Activated T-cell treated with anti-CD3 and anti-CD28 coated beads, Interleukin-2, amount 50 U/mL, for 1 hour (primary cell): ENCODE measurements around the gene NUDCD3.

Source experiments
- DNase-seq: peaks from one replicate; pipeline ENCODE4 v3.0.0-alpha.2; 2020

Gene NUDCD3

DNA sequence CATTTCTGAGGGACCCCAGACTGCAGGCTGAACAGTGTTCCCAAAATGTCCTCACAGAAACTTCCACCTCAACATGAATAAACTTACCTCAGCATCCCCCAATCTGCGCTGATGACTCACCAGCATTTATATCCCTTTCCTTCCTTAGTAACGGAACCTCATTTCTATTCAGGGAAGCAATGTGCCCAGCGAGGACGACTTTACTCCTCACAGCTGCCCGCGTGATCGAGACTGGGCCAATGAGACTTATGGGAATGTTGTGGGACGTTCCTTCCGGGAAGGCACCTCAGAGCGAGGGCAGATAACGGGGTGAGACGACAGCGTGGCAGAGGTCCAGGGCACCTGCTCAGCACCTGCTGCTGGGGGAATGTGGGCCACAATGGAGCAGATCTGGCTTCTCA is 91.9 kb downstream of the NUDCD3 start:
- no peak for DNase-seq

DNA sequence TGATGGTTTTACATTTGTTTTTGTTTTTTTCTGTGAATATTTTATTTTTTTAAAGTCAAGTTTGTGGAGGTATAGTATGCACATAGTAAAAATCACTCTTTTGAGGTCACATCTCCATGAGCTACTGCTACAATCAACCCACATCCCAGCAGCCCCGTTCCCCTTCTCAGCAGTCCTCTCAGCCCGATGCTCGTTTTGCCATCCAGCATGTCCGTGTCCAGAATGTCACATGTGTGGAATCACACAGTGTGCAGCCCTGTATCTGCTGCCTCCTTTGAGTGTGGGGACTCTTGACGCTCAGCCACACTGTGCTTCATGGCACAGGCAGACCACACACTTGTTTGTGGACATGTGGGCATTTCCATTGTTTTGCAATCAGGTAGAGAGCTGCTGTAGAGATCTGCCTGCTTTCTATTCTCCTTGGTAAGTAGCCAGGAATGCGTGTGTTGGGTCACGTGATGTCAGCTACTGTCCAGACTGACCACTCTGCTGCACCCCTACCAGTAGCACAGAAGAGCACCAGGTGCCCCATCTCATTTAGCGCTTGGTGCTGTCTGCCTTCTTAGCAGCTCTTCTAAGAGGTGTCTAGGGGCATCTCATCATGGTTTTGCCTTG is 93.4 kb downstream of the NUDCD3 start:
- no peak for DNase-seq

GRCh38 chr7:44396496-44396895 is 94.0 kb downstream of the NUDCD3 start:
- DNase-seq, result no peak

DNA sequence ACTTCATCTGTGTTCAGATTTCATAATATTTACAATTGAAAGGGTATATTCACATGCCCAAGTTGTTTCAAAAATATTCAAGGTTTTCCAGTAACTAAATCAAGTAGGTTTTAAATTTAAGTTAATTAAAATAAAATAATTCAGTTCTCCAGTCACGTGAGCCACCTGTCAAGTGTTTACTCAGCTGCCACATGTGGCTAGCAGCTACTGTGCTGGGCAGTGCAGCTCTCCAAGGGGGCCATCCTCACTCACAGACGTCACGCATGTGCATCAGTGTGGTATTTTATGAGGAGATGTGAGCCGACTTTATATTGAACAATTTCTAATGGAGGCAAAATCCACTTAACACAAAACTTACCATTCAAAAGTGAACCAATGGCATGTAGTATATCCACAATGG is 95.4 kb downstream of the NUDCD3 start:
- no peak for DNase-seq

DNA sequence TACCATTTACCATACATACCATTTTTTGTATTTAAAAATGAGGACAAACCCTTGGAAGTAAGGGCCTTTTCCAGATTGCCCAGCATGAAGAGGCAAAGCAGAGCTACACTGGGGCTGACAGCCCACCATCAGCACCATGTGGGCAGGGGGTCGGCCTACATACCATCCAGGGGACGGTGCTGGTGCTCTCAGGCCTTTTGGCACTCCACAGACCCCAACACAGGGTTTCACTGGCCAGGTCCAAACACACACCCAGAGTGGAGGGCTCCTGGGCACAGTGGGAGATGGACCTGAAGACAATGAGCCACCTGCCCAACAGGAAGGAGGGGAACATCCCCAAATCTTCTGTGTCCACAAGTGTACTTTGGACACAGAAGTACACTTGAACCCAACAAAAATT is 95.8 kb downstream of the NUDCD3 start:
- no peak for DNase-seq

- DNase-seq, result no peak
These were observed 96.4 kb downstream of the NUDCD3 start for GRCh38 chr7:44394112-44394447.

GRCh38 chr7:44393238-44394111 is 97.0 kb downstream of the NUDCD3 start:
- DNase-seq, result no peak

- DNase-seq, result no peak
These were observed 97.8 kb downstream of the NUDCD3 start for GRCh38 chr7:44392618-44393010.

DNA sequence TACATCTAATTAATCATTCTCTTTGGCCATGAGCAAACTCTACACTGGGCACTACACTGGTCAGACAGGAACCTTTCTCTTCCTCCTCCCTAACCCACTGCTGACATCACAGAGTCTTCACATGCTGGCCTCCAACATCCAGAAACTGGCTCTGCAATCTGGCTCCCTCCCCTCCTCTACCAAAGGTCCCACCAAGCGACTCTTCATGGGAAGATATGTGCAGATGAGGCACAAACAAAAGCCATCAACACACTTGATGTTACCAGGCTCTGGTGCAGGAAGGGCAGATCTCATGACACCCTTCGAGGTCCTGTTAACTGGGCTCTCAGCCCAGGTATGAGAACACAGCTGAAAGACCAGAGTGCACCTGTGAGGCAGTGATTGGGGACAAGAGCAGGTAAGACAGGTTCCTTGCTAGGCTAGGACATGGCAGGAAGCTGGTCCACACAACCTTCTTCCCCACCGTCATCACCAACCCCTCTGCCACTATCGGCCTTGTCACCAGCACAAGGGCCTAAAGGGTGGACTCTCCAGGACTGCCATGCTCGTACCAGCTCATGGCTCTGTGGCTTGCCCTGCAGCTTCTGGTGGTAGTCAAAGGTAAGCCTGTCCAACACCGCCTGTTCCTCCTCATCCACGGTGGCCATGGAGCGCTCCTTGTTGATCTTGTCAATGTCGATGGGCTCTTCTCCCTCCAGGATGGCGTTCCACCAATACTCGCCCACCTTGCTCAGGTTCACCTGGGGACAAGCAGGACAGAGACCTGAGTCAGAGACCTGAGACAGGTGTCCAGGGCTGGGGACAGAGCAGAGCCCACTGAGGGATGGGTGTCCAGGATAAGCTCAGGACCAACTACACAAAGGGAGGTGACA is 98.5 kb downstream of the NUDCD3 start:
- no peak for DNase-seq

DNA sequence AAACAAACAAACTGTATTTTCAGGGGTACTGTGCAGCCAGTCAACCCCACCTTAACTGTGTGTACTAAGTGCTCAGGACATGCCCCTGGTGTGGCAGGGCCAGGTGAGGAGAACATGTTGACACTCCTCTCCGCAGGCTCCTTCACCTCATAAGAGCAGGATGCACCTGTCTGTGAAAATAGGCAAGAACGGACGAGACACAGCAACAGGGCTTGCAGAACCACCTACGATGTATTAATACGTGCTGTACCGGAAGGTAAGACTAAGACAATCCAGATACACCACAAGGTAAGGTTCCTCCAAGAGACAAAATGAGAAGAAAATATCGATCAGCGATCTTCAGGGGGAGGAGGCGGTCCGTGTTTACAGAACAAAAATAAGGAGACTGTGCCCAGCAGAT is 99.3 kb downstream of the NUDCD3 start:
- DNase-seq, result no peak

- no peak for DNase-seq
These were observed 99.8 kb downstream of the NUDCD3 start for GRCh38 chr7:44390701-44391100.

DNA sequence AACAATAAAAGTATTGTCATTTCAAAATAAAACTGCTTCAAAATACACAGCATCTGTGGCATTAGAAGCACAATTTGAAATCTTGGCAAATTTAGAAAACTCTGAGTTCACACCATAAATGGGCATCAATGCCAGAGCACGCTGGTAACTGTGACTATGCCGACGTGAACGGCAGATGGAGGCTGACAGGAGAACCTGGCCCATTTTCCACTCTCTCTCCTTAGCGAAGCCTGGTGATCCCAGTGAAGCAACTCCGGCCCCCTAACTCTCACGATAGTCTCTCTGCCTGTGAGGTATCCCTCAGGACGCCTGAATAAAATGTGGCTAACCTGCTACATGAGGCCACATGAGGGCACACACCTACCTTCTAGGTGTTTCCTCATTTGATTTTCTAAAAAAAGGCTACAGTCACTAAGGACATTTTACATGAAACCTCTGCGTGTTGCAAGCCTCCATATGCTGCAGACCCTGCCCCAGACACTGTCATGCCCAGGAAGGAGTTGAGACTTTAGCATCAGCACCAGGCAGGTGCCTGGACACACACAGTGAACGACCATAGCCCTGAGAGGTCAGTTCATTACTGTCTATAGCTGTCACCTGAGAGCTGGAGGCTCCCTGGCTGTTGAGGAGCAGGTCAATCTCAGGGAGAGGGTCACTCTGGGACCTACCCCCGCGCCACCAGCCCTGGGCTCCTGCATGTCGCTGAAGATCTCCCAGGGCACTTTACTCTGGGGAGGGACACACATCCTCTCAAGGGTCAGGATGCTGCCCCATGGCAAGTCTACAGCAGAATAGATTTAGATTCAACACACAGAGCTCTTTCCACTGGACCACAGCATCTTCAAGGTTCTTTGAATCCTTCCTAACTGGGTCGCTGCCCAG is 102.1 kb downstream of the NUDCD3 start:
- DNase-seq, result no peak

GRCh38 chr7:44387389-44387788 is 103.1 kb downstream of the NUDCD3 start:
- no peak for DNase-seq

- DNase-seq, result no peak
These were observed 104.1 kb downstream of the NUDCD3 start for GRCh38 chr7:44386139-44386913.

- no peak for DNase-seq
These were observed 104.9 kb downstream of the NUDCD3 start for GRCh38 chr7:44385434-44386138.

DNA sequence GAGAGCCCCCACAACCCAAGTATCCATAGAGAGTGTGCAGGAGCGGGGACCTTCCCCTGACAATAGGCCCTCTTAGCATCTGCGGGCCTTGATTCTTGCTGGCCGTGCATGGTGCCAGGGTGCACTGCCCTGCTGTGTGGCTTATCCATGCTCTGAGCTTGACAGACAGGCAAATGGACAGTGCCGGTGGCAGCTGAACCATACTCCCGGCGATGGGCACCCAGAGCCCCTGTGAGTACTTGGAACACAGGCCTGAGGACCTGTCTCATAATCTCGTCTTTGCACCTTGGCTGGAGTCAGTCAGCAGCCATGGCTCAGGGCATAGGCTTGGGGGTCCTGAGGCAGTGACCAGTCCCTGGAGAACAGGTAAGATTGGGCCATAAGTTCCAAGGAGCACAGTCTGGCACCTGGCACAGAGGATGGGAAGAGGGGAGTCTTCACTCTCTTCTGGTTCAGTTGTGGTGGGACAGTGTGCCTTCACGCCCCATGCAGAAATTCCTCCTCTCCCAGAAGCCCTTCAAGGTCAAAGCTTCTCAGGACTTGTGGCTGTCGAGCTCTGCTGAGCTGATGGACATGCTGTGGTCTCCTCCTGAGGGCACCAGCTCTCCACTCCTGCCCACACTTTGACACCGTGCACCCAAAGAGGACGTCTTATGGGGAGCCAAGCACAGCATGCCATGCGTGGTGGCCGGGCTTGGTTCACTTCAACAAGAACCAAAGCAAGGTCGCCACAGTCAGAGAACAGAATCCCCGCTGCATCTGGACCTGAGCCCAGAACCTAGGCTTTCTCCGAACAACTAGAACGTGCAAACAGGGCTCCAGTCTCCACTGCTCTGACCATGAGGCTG is 105.6 kb downstream of the NUDCD3 start:
- DNase-seq, result no peak

GRCh38 chr7:44383566-44383965 is 106.9 kb downstream of the NUDCD3 start:
- DNase-seq, result no peak

GRCh38 chr7:44382459-44383265 is 107.8 kb downstream of the NUDCD3 start:
- no peak for DNase-seq

DNA sequence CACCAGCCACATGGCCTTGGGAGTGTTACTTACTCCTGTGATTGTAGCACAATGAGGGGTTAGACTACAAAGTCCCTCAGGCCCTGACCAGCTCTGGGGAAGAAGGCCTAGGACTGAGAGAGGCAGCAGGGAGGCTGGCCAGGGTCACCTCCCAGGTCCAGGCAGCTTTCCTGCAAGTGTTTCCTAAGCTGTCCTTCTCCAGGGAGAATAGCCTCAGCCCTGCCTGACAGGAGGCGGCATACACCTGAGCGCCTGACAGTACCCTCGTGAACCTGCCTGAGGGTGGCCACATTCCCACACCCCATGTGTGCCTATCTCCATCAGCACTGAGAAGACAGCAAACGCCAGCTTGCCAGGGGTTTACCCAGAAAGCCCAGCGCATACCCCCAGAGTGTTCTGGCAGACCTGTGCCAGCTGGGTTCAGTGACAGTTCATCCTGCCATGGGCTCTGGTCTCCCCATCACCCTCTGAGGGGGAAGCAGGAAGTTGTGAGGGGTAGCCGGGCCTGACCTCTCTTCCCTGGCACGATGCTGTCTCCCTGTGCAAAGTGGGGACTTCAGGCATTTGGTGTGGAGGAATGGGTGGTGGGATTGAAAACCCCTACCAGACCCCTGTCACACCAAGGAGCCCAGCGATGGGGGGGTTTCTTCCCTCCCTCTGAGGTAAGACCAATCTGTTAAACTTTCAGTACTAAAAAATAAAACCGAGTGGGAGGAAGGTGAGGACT is 108.8 kb downstream of the NUDCD3 start:
- no peak for DNase-seq
